HG03354 (cell line): ENCODE data around the gene TSPO.

Experiments
- ATAC-seq: cut with Tn5 transposase; IDR thresholded peaks from one replicate; pipeline ENCODE4 v1.9.1; 2021; ENCODE audit warnings: mild to moderate bottlenecking; ENCODE audit not compliant: unreplicated experiment, poor library complexity, severe bottlenecking

Gene TSPO

GRCh38 chr22:43198126-43198525, 46.8 kb downstream of the TSPO start:
- no peak for ATAC-seq

- ATAC-seq: no peak
Measured at GRCh38 chr22:43198936-43199335, 47.6 kb downstream of the TSPO start.

DNA sequence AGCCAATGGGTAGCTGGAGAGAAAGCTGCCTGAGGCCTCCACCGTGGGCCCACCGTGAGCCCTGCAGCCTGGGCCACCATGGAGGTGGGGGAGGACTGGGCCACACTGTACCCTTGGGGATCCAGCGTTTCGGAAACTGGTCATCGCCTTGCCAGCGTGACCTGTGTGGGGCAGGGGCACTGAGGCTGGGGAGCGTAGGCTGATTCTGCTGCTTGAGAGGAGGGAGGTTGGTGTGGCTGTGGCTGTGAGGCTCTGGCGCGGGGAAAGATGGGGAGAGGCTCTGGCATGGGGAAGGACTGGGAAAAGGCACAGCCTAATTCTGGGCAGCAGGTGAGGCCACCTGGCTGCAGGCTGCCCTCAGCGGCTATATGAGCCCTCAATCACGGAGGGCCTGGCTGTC, 48.2 kb downstream of the TSPO start:
- ATAC-seq: no peak

DNA sequence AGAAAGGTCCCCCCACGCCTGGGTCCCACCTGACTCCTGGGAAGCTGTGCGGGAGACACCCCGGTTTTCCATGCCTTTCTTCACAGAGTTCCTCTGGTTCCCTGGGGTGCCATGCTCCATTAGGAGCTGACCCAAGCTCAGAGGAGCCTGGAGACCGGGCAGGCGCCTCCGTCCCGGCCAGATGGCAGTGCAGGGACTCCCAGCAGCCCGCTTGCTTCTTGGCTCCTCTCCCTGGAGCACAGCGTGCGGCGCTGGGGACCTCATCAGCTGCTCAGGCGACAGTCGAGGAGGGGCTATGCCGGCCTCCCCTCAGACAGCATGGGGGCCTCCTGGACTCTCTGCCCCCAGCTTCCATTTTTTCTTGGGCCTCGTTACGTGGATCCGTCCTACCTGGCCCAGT, 48.7 kb downstream of the TSPO start:
- no peak for ATAC-seq

GRCh38 chr22:43200555-43200954, 49.2 kb downstream of the TSPO start:
- ATAC-seq: no peak

- no peak for ATAC-seq
Measured at GRCh38 chr22:43201486-43202219, 50.3 kb downstream of the TSPO start.

GRCh38 chr22:43202326-43202725, 51.0 kb downstream of the TSPO start:
- no peak for ATAC-seq

DNA sequence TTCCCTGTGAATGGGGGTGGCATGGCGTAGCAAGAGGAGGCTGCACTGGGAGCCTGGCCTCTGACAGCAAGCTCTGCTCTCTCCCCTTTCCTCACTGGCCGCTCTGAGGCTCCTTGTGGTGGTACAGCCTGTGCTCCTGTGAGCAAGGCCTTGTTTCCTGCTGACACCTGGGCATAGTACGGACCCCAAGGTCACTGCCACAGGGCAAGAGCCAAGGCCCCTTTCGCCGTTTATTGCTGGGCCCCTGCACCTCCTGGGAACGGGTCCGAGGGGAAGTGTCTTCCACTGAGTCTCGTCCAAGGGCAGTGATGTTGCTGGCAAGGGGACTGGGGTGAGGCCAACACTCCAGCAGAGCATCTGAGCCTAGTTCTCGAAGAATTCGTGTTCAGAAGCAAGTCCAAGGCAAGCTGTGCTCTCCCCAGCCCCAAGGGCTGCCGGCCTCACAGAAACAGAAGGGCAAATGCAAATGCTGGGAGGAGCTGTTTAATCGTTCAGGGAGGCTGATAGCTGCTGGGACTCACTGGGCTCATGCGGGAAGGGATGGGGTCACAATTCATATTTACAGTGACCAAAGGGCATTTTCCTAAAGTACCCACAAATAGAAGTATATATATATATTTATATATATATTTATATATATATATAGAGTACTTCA, 51.5 kb downstream of the TSPO start:
- no peak for ATAC-seq

GRCh38 chr22:43203471-43203981, 52.2 kb downstream of the TSPO start:
- no peak for ATAC-seq

DNA sequence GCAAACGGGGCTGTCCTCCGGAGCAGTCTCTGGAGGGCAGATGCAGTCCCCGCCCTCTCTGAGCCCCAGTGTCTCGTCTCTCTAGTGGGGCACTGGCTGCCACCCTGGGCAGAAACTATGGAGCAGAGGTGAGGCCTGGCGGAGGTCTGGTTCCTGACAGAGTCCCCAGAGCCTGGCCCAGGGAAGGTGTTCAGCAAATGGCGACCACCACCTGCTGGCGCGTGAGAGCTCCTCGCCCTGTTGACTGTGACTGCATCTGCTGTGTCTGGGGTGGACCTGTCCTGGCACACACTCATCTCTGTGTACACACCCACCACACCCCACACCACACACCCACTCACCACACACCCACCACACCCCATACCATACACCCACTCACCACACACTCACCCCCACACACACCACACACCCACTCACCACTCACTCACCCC, 53.9 kb downstream of the TSPO start:
- ATAC-seq: no peak

- ATAC-seq: no peak
Measured at GRCh38 chr22:43205748-43206508, 54.6 kb downstream of the TSPO start.

GRCh38 chr22:43206509-43207161, 55.3 kb downstream of the TSPO start:
- ATAC-seq: no peak

DNA sequence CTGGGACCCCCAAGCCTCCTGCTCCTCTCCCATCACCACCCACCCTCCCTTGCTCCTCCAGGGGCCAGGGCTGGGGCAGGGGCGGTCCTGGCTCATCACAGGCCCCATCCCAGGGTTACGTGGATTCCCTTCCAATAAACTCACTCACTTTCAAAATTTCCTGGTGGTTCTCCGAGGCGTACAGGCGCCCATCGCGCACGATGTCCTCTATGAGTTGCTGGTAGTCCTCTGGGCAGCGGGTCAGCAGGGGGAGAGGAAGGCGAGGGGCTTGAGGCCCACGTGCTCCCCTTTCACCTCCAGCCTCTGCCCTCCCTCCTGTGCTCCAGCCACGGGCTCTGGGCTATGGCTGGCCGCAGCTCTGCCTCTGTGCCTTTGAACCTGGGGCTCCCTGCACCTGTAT, 56.0 kb downstream of the TSPO start:
- no peak for ATAC-seq

GRCh38 chr22:43207849-43208702, 56.7 kb downstream of the TSPO start:
- no peak for ATAC-seq

GRCh38 chr22:43208703-43209522, 57.6 kb downstream of the TSPO start:
- no peak for ATAC-seq

DNA sequence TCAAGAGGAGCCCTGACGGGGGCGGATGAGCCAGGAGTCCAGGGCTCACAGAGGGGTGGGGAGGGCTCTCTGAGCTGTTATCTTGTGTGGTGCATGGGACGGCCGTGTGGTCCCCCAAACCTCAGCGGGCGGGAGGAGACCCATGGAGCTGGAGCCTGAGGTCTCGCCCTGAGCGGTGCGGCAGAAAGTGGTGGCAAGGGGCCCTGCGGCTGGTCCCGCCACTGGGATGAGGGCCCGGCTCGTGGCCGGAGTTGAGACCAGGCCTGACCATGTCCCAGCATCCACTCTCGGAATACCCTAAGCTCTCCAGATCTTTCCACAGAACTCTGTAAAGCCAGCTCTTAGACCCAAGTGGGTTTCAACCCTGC, 58.1 kb downstream of the TSPO start:
- ATAC-seq: no peak

GRCh38 chr22:43209971-43210370, 58.6 kb downstream of the TSPO start:
- ATAC-seq: no peak
